ENCODE data around the gene PRKCH. TPM values are rescaled to one million over a fixed set of nuclear protein-coding genes. Genes with fewer than 3 reads are reported as not detected.
A peak's percentile ranks its signal among the peaks of the same experiment; 100 is the strongest.

PRKCH gene
- total RNA-seq, 1 donor from 2014 or later, result 373 TPM

- DNase-seq (ENCODE audit: low read depth in 2 of 2), result peak; percentile 27 to 66
Observed at GRCh38 chr14:61420326-61420725, 98.9 kb downstream of the PRKCH start.

DNA sequence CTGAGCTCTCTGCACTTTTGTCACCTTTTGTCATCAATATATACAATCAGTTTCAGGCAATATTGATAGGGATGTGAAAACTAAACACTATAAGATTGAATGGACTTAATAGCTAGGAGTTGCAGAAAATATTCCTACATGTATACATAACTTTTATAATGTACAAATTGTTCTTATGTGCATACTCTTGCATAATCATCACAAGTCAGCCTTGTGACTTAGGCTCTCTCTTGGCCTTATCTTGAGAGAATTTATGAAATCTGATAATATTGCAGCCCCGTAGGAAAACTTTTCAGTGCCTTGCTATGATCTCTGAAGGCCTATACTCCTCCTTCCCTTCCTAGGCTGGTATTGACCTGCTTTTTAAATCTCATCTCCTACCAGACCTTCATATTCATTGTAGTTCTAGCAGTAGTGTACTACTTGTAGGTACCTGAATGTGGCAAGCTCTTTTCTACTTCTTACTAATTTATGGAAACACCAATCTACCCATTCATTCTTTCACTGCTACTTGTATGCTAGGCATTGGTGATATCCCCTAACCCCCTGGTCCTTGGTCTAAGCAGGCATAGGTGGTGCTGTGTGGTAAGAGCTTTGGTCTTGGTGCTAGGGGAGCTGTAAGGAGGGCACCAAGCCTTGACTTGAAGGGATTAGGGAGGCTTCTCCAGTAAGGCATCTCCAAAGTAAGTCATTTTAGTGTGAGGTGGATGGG lies 100.0 kb downstream of the PRKCH start:
- no peak for DNase-seq (ENCODE audit: low read depth in 2 of 2)

DNA sequence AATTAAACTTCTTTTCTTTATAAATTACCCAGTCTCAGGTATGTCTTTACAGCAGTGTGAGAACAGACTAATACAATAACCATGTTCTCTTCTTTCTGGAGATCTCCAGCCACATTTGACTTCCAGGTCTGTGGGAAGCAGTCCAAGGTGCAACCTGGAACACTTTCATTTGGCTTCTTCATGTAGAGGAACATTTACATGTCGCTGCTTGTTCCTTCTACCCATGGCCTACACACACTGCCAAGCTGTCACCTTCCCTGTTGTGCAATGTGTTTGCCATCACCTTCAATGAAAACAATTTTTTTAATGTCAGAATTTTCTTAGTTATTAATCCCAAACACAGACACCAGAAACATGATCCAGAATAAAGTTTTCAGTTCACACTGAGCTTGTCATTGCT lies 104.7 kb downstream of the PRKCH start:
- no peak for DNase-seq (ENCODE audit: low read depth in 2 of 2)

DNA sequence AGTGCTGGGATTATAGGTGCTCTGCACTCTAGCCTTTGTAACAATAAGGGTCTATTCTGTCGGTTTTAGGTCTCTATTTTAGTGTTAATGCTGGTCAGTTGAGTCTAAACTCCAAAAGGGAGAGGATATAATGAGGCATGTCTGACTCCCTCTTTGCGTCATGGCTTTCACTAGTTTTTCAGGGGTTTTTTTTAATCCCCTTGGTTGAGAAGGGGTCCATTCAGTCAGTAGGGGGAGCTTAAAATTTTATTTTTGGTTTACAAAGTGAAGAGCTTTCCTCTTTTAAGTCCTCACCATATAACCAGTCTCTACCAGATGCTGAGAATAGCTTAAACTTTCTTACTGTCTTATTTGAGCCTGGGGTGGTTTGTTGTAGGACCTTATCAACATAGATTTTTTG lies 106.9 kb downstream of the PRKCH start:
- no peak for DNase-seq (ENCODE audit: low read depth in 2 of 2)

GRCh38 chr14:61429316-61429715 lies 107.9 kb downstream of the PRKCH start:
- no peak for DNase-seq (ENCODE audit: low read depth in 2 of 2)

GRCh38 chr14:61430066-61430757 lies 108.8 kb downstream of the PRKCH start:
- DNase-seq (ENCODE audit: low read depth in 2 of 2), result no peak

DNA sequence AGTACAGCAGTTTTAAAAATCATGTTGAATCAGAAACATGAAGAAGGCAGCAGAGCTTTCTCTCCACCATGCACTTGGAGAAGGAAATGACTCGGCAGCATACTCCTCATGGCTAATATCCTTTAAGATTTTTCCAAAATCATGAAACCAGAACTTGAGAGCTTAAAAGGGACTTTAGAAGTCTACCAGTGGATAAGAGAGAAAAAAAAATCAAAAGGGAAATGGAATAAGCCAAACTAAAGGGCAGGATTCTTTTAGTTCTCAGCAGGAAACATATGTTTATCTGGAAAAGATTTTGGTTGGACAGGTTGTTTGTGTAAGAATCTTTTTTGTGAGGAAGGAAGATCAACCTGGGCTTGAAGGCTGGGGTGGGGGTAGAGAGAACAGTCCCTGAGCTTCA lies 111.8 kb downstream of the PRKCH start:
- DNase-seq (ENCODE audit: low read depth in 2 of 2), result peak; percentile 41 to 79

DNA sequence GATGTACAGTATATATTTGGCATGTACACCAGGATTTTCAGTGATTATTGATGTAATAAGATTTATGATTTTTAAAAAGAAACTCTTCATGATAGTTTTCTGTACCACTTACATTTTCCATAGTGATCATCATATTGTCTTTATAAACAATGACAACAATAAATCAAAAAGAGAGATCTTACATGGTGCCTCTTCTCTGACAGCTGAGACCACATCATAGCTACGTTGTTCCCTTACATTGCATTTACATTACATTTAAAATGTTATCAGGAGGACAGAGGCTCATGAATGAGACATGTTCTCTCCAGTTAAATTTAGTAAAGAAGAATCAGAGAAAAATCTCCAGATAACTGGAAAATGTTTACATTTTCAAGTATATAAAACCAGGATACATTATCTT lies 112.4 kb downstream of the PRKCH start:
- DNase-seq (ENCODE audit: low read depth in 2 of 2), result peak in 1 of 2 donors; percentile 46

GRCh38 chr14:61434311-61434710 lies 112.9 kb downstream of the PRKCH start:
- peak in 1 of 2 donors; percentile 51 for DNase-seq (ENCODE audit: low read depth in 2 of 2)

- peak in 1 of 2 donors; percentile 82 for DNase-seq (ENCODE audit: low read depth in 2 of 2)
Observed at GRCh38 chr14:61435563-61436337, 114.4 kb downstream of the PRKCH start.

DNA sequence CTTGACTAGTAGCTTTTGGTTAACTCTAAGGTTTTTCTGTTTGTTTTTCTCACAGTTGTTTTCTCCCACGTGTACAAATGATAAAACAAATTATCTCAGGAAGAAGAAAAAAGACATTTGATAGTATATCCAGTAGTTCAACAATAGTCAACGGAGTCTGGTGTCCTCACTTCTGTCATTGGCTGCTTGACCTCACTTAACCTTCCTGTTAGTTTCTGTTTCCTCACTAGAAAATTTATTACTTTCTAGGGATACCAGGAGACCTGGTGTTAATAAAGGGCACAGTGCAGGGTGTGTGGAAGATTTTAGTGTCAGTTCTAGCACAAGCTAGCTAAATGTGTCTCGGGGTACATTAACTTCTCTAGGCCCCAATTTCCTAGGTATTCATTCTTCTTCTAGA lies 116.0 kb downstream of the PRKCH start:
- DNase-seq (ENCODE audit: low read depth in 2 of 2), result peak in 1 of 2 donors; percentile 30

- DNase-seq (ENCODE audit: low read depth in 2 of 2), result no peak
Observed at GRCh38 chr14:61438036-61438435, 116.7 kb downstream of the PRKCH start.

DNA sequence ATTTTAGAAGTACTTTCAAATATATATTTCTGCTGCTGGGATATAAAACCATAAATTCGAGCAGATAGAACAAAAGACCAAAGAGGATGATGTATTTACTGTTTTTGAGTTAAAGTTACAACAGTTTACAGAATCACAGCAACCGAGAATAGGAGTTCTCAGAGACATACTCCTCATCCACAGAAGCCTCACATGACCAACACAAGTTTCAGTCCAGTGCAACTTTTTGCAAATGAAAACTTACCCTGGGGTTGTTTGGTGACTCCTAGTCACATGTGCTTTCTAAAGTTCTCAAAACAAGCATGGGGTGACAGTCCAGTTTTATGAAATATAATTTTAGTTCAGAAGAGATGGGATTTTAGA lies 117.1 kb downstream of the PRKCH start:
- DNase-seq (ENCODE audit: low read depth in 2 of 2), result peak in 1 of 2 donors; percentile 27

- DNase-seq (ENCODE audit: low read depth in 2 of 2), result peak; percentile 86 to 93
Observed at GRCh38 chr14:61438860-61439765, 117.7 kb downstream of the PRKCH start.

DNA sequence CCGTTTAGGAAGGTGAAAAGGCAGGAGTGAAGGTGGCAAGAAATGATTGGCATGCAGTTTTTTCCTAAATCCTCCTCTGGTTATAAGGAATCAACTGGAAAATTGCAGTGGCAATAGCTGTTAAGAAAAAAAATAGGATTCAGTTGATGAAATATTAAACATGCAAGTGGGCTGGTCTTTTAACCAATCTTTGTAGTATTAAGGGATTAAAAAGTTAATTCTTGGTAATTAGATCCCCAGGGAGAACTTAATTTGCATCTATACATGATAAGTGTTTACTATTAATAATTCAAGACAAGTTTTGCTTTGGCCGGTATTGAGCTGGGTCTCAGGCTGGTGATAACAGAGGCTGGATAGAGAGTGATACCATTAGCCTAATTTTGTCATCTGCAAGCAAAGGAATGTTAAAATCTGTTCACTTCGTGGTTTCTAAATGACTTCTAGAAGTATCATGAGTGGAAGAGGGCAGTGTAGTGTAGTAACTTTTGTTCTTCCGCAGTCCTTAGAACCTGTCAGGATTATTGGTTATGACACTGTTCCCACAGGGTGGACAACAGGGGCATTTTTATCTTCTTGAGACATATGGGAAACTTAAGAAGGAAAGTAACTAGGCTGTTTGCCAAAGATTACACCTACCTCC lies 118.5 kb downstream of the PRKCH start:
- no peak for DNase-seq (ENCODE audit: low read depth in 2 of 2)

DNA sequence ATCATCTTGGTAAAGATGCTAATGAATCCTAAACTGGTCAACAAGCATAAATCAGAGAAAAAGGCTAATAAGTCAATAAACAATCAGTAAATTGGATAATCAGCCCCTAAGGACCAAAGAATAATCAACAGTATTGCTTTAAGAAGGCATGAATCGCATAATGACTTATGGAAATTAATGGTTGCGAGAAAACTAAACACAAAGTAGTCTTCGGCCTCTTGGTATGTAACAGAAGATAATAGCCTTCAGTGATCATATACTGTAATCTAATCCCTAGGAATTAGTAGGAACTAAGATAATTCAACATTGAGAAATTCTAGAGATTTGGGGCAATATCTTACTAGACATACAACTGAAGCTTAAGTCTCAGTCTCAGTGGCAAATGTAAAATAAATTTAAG lies 122.1 kb downstream of the PRKCH start:
- no peak for DNase-seq (ENCODE audit: low read depth in 2 of 2)

- DNase-seq (ENCODE audit: low read depth in 2 of 2), result no peak
Observed at GRCh38 chr14:61444215-61444768, 122.9 kb downstream of the PRKCH start.

- no peak for DNase-seq (ENCODE audit: low read depth in 2 of 2)
Observed at GRCh38 chr14:61451491-61451890, 130.1 kb downstream of the PRKCH start.

- no peak for DNase-seq (ENCODE audit: low read depth in 2 of 2)
Observed at GRCh38 chr14:61451891-61452400, 130.6 kb downstream of the PRKCH start.

DNA sequence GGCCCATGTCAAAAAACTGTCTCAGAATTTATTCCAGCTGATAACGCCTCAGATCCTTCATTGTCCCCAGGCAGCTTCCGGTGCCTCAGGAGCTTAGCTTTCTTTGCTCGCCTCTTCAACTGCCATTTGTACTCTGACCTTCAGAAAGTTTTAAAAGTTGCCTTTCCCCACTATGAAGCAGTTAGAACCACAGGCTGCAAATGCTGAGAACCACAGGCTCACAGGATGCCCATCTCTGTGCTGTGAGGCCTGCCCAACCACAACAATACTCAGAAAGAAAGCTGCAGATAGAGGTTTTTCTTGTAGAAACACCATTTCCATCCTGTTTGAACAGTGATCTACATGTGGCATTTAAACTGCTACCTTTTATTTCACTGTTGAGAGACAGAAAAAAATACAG lies 131.1 kb downstream of the PRKCH start:
- DNase-seq (ENCODE audit: low read depth in 2 of 2), result no peak

All from lung microvascular endothelial cell (primary cell).